Measurements from ENCODE around the gene VDR.

VDR gene

GRCh38 chr12:47795814-47796411 is 108.9 kb downstream of the VDR start:
- no peak for TF ChIP-seq CTCF (IDR thresholded peaks at IDR 0.05; ENCODE audit: low read depth, low read length)

DNA sequence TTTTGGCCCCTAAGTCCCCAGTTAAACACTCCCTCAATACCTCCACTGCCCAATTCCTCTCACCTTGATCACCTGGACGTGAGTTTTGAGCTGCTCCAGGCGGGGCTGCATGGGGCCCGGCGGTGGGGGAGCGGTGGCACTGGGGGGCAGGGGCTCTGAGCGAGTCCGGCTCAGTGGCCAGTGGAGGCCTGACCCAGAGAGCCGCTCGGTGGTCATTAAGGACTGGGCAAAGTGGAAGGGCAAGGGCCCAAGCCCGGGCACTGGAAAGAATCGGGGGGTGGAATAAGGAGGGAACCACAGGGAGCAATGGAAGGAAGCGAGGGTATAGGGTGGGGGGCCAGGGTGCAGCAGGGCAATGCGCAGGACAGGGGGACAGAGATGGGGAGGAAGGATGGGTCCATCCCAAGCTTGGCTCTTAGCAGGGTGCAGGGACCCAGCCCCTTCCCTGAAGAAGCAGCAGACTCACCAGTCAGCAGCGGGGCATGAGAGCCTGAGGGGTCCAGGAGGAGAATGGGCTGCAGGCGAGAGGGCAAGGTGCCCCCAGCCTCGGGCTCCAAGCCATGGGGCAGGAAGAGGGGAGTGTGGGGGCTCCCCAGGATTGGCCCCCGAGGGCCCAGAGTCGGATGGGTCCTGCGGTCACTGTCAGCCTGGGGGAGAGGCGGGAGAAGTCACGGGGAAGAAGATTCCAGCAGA is 109.5 kb downstream of the VDR start:
- H3K4me3 ChIP-seq (ENCODE audit: low read depth, low read length): no peak overlapping the region
- TF ChIP-seq CTCF (IDR thresholded peaks at IDR 0.05; ENCODE audit: low read depth, low read length): no peak
- DNase-seq (ENCODE audit: low read depth, low spot score): no peak
- in situ Hi-C loops (cut with HindIII; ENCODE audit: low sequenced_read_pairs): no loop called here

More at GRCh38 chr12:47795814-47796411, 108.9 kb downstream of the VDR start:
- no peak overlapping the region for H3K4me3 ChIP-seq (ENCODE audit: low read depth, low read length)
- in situ Hi-C loops (cut with HindIII; ENCODE audit: low sequenced_read_pairs): no loop called here
- no peak for DNase-seq (ENCODE audit: low read depth, low spot score)

- in situ Hi-C loops (cut with HindIII; ENCODE audit: low sequenced_read_pairs): no loop called here
- DNase-seq (ENCODE audit: low read depth, low spot score): no peak
- H3K4me3 ChIP-seq (ENCODE audit: low read depth, low read length): no peak overlapping the region
- TF ChIP-seq CTCF (IDR thresholded peaks at IDR 0.05; ENCODE audit: low read depth, low read length): no peak
Observed at GRCh38 chr12:47794679-47795078, 110.1 kb downstream of the VDR start.

- no peak overlapping the region for H3K4me3 ChIP-seq (ENCODE audit: low read depth, low read length)
- no peak for TF ChIP-seq CTCF (IDR thresholded peaks at IDR 0.05; ENCODE audit: low read depth, low read length)
- DNase-seq (ENCODE audit: low read depth, low spot score): no peak
- in situ Hi-C loops (cut with HindIII; ENCODE audit: low sequenced_read_pairs): no loop called here
Observed at GRCh38 chr12:47793015-47793681, 111.6 kb downstream of the VDR start.

- H3K4me3 ChIP-seq (ENCODE audit: low read depth, low read length): no peak overlapping the region
- TF ChIP-seq CTCF (IDR thresholded peaks at IDR 0.05; ENCODE audit: low read depth, low read length): no peak
- in situ Hi-C loops (cut with HindIII; ENCODE audit: low sequenced_read_pairs): no loop called here
- DNase-seq (ENCODE audit: low read depth, low spot score): no peak
Observed at GRCh38 chr12:47791874-47792273, 112.9 kb downstream of the VDR start.
